Mesenchymal stem cell (in vitro differentiated cells and primary cell): ENCODE data around the gene VEPH1.
A peak's percentile ranks its signal among the peaks of the same experiment; 100 is the strongest.

Source experiments
- DNase-seq: peaks from one replicate; pipeline ENCODE4 v3.0.0-alpha.2; 2013
- H2AFZ ChIP-seq: one replicate; pipeline ENCODE4 v1.6.1; 2013; ENCODE audit warnings: low read depth, mild to moderate bottlenecking, control low read depth, inconsistent platforms, low read length, moderate library complexity
- H2AK5ac ChIP-seq: 2 replicates; pipeline ENCODE4 v1.6.1; 2013; ENCODE audit warnings: low read length, moderate library complexity, mild to moderate bottlenecking, inconsistent platforms; ENCODE audit not compliant: severe bottlenecking
- H2BK120ac ChIP-seq: one replicate; pipeline ENCODE4 v1.6.1; 2013; ENCODE audit warnings: low read depth, mild to moderate bottlenecking, inconsistent platforms, low read length, moderate library complexity
- H2BK12ac ChIP-seq, 2 experiments: one replicate each; pipeline ENCODE4 v1.6.1; 2013; ENCODE audit warnings: inconsistent platforms in 2 of 2, low read length in 2 of 2, mild to moderate bottlenecking in 2 of 2, moderate library complexity in 2 of 2, control low read depth in 1 of 2
- H2BK15ac ChIP-seq: one replicate; pipeline ENCODE4 v1.6.1; 2013; ENCODE audit warnings: mild to moderate bottlenecking, low read depth, inconsistent platforms; ENCODE audit not compliant: poor library complexity, severe bottlenecking
- H2BK5ac ChIP-seq: 2 replicates; pipeline ENCODE4 v1.6.1; 2013; ENCODE audit warnings: low read depth, mild to moderate bottlenecking, low read length, control low read depth, inconsistent platforms; ENCODE audit not compliant: poor library complexity, severe bottlenecking
- H3K14ac ChIP-seq, 2 experiments: one replicate each; pipeline ENCODE4 v1.6.1; 2013; ENCODE audit warnings: inconsistent platforms in 2 of 2, low read length in 2 of 2, control low read depth in 1 of 2, mild to moderate bottlenecking in 1 of 2, moderate library complexity in 1 of 2
- H3K18ac ChIP-seq, 2 experiments: one replicate each; pipeline ENCODE4 v1.6.1; 2013; ENCODE audit warnings: inconsistent platforms in 2 of 2, low read length in 2 of 2, control low read depth in 1 of 2, low read depth in 1 of 2, mild to moderate bottlenecking in 1 of 2
- H3K23ac ChIP-seq, 2 experiments: one replicate each; pipeline ENCODE4 v1.6.1; 2013; ENCODE audit warnings: inconsistent platforms in 2 of 2, low read length in 2 of 2, mild to moderate bottlenecking in 2 of 2, moderate library complexity in 2 of 2, control low read depth in 1 of 2
- H3K27ac ChIP-seq: 2 replicates; pipeline ENCODE4 v1.5.1; 2013; ENCODE audit warnings: mild to moderate bottlenecking, moderate library complexity, low read length, control low read depth, inconsistent platforms; ENCODE audit not compliant: poor library complexity, severe bottlenecking
- H3K27me3 ChIP-seq, 2 experiments: 2 replicates each; pipeline versions ENCODE4 v1.6.1 to v1.7.0; 2013; ENCODE audit warnings: low read length in 2 of 2, mild to moderate bottlenecking in 2 of 2, moderate library complexity in 2 of 2, control low read depth in 1 of 2, inconsistent platforms in 1 of 2; ENCODE audit not compliant: control insufficient read depth in 1 of 2, insufficient read depth in 1 of 2
- H3K36me3 ChIP-seq, 2 experiments: 2 replicates each; pipeline versions ENCODE4 v1.6.1 to v1.7.0; 2013; ENCODE audit warnings: low read length in 2 of 2, control low read depth in 1 of 2, inconsistent platforms in 1 of 2, low read depth in 1 of 2, mild to moderate bottlenecking in 1 of 2; ENCODE audit not compliant: insufficient read depth in 2 of 2, control insufficient read depth in 1 of 2
- H3K4ac ChIP-seq, 2 experiments: one replicate each; pipeline ENCODE4 v1.6.1; 2013; ENCODE audit warnings: inconsistent platforms in 2 of 2, low read length in 2 of 2, mild to moderate bottlenecking in 2 of 2, moderate library complexity in 2 of 2, control low read depth in 1 of 2, low read depth in 1 of 2
- H3K4me1 ChIP-seq: 2 replicates; pipeline ENCODE4 v1.6.1; 2013; ENCODE audit warnings: low read depth, low read length, control low read depth; ENCODE audit not compliant: control insufficient read depth, insufficient read depth
- H3K4me2 ChIP-seq: 2 replicates; pipeline ENCODE4 v1.6.1; 2013; ENCODE audit warnings: low read length, mild to moderate bottlenecking, inconsistent platforms; ENCODE audit not compliant: poor library complexity, severe bottlenecking
- H3K4me3 ChIP-seq, 2 experiments: 2 replicates each; pipeline versions ENCODE4 v1.5.1 to v1.7.0; 2013; ENCODE audit warnings: low read length in 2 of 2, mild to moderate bottlenecking in 2 of 2, control low read depth in 1 of 2, low read depth in 1 of 2; ENCODE audit not compliant: insufficient read depth in 1 of 2
- H3K79me1 ChIP-seq: replicated peaks from 2 replicates; pipeline ENCODE4 v1.6.1; 2013; ENCODE audit warnings: mild to moderate bottlenecking, control low read depth, low read length, inconsistent platforms; ENCODE audit not compliant: poor library complexity, severe bottlenecking
- H3K9ac ChIP-seq: 2 replicates; pipeline ENCODE4 v1.7.0; 2013; ENCODE audit warnings: mild to moderate bottlenecking, low read length, moderate library complexity
- H3K9me3 ChIP-seq: 2 replicates; pipeline ENCODE4 v1.7.0; 2013; ENCODE audit warnings: mild to moderate bottlenecking, low read length; ENCODE audit not compliant: control insufficient read depth
- H4K8ac ChIP-seq: one replicate; pipeline ENCODE4 v1.6.1; 2013; ENCODE audit warnings: inconsistent platforms, mild to moderate bottlenecking, low read length, moderate library complexity
- H4K91ac ChIP-seq: one replicate; pipeline ENCODE4 v1.6.1; 2013; ENCODE audit warnings: mild to moderate bottlenecking, low read length, inconsistent platforms
- WGBS: methylation state at CpG from one replicate; pipeline ENCODE4 v1.1.7; 2013; ENCODE audit warnings: mixed read lengths; 5-methylcytosine and 5-hydroxymethylcytosine counted together

VEPH1 gene

GRCh38 chr3:157249606-157250005, 253.6 kb downstream of the VEPH1 start:
- Histone ChIP-seq H3K36me3 (no peaks in the 10 kb centered on the region), H2BK5ac (no peak overlapping the region), H3K18ac (peak overlapping the region in 1 of 2 experiments; percentile 11), H2AK5ac (no peak overlapping the region), H4K91ac (no peak overlapping the region), H3K4ac (no peak overlapping the region), H3K14ac (no peak overlapping the region), H3K4me3 (no peak overlapping the region), H3K9me3 (no peaks in the 10 kb centered on the region), H3K4me2 (no peak overlapping the region), H3K9ac (no peak overlapping the region), H2BK120ac (no peak overlapping the region), H3K79me1 (no peaks in the 10 kb centered on the region), H3K27me3 (no peaks in the 10 kb centered on the region), H4K8ac (no peak overlapping the region), H2BK15ac (no peak overlapping the region), H3K23ac (no peak overlapping the region), H2BK12ac (peak overlapping the region in 1 of 2 experiments; percentile 45), H3K4me1 (peaks cover 7% of the 10 kb centered on the region), H3K27ac (no peak overlapping the region), H2AFZ (no peak overlapping the region)
- 96% methylated on average over 5 of the region's 5 CpGs for WGBS
- no peak for DNase-seq

GRCh38 chr3:157248590-157249422, 254.4 kb downstream of the VEPH1 start:
- Histone ChIP-seq H2BK15ac (no peak overlapping the region), H3K23ac (no peak overlapping the region), H3K4me1 (peaks cover 7% of the 10 kb centered on the region), H3K4me3 (peak overlapping the region in 1 of 2 experiments; percentile 25), H3K14ac (no peak overlapping the region), H3K4ac (peak overlapping the region in 1 of 2 experiments; percentile 13), H3K79me1 (no peaks in the 10 kb centered on the region), H2AFZ (no peak overlapping the region), H3K18ac (peak overlapping the region in 1 of 2 experiments; percentile 41), H3K4me2 (no peak overlapping the region), H2BK5ac (no peak overlapping the region), H2AK5ac (no peak overlapping the region), H4K8ac (no peak overlapping the region), H3K9me3 (no peaks in the 10 kb centered on the region), H3K27ac (peak overlapping the region; percentile 51), H3K9ac (peak overlapping the region; percentile 79), H3K27me3 (no peaks in the 10 kb centered on the region), H4K91ac (no peak overlapping the region), H3K36me3 (no peaks in the 10 kb centered on the region), H2BK120ac (no peak overlapping the region), H2BK12ac (peak overlapping the region in 1 of 2 experiments; percentile 65)
- WGBS = 48% methylated on average over 5 of the region's 5 CpGs
- DNase-seq = peak; percentile 93

DNA sequence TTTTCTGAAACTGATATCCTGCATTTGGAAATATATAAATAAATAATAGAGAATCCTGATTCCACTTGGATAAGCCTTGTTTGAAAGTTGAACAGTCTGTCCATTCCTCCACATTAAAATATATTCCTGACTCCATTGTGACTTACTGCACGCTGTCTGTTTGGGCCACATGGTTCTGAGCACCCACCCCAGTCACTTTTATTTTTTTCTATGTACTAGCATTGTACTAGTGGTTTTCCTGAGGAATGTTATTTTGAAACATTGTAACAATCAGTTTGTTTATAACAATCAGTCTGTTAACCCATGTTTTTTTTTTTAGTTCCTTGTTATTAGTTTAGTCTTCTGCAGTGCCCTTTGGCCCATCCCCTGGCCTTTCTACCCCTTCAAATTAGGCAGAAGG, 255.8 kb downstream of the VEPH1 start:
- Histone ChIP-seq H3K27ac (no peak overlapping the region), H3K4me2 (no peak overlapping the region), H3K4ac (no peak overlapping the region), H2AK5ac (no peak overlapping the region), H2BK120ac (no peak overlapping the region), H3K23ac (no peak overlapping the region), H3K14ac (no peak overlapping the region), H3K18ac (no peak overlapping the region), H3K36me3 (no peaks in the 10 kb centered on the region), H4K91ac (no peak overlapping the region), H2BK12ac (no peak overlapping the region), H3K4me3 (no peak overlapping the region), H3K4me1 (peaks cover 7% of the 10 kb centered on the region), H3K9me3 (no peaks in the 10 kb centered on the region), H3K27me3 (no peaks in the 10 kb centered on the region), H3K79me1 (no peaks in the 10 kb centered on the region), H2BK5ac (no peak overlapping the region), H4K8ac (no peak overlapping the region), H2AFZ (no peak overlapping the region), H3K9ac (no peak overlapping the region), H2BK15ac (no peak overlapping the region)
- 88% methylated on average over 1 of the region's 1 CpG for WGBS
- no peak for DNase-seq

DNA sequence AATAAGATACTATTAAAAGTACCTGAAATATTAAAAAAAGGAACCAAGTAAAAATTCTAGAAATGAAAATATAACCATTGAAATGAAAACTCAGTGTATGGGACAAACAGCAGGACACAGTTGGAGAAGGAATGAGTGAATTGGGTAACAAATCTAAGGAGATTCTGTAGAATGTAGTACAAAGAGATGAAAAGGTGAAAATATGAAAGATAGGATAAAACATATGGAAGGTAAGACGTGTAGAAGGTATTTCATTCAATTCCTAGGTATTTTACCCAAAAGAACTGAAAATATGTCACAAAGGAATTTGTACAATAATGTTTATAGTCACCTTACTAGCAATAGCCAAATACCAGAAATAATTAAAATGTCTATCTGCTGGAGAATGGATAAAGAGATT, 260.4 kb downstream of the VEPH1 start:
- no peak overlapping the region for H2AFZ ChIP-seq
- no peaks in the 10 kb centered on the region for H3K27me3 ChIP-seq
- H2BK15ac ChIP-seq = no peak overlapping the region
- DNase-seq = no peak
- H3K14ac ChIP-seq = no peak overlapping the region
- H4K91ac ChIP-seq = no peak overlapping the region
- no peak overlapping the region for H3K23ac ChIP-seq
- H3K4me3 ChIP-seq = no peak overlapping the region
- H2AK5ac ChIP-seq = no peak overlapping the region
- WGBS = no CpG with 5 or more reads among the region's 1 CpG
- no peak overlapping the region for H3K18ac ChIP-seq
- no peak overlapping the region for H3K9ac ChIP-seq
- H3K27ac ChIP-seq = no peak overlapping the region
- no peak overlapping the region for H3K4ac ChIP-seq
- no peaks in the 10 kb centered on the region for H3K79me1 ChIP-seq
- no peak overlapping the region for H2BK5ac ChIP-seq
- no peak overlapping the region for H3K4me2 ChIP-seq
- no peaks in the 10 kb centered on the region for H3K9me3 ChIP-seq
- no peak overlapping the region for H2BK120ac ChIP-seq
- H2BK12ac ChIP-seq = no peak overlapping the region
- H3K4me1 ChIP-seq = peaks cover under 1% of the 10 kb centered on the region
- H4K8ac ChIP-seq = no peak overlapping the region
- H3K36me3 ChIP-seq = no peaks in the 10 kb centered on the region
